HepG2 (cell line): ENCODE measurements around the gene RNPEPL1. TPM values are rescaled to one million over a fixed set of nuclear protein-coding genes. Genes with fewer than 3 reads are reported as not detected.

Source experiments
- FOXA1 ChIP-seq, 2 experiments: fragments of 450-650 bp in 1 of 2; sonication (generic) in 1 of 2; formaldehyde crosslinking in 1 of 2; IDR thresholded peaks; 2 replicates each; pipeline versions ENCODE4 v1.4.0 to v1.6.1; 2016 to 2020; ENCODE audit warnings: missing genetic modification reagents in 1 of 2
- FOXP1 ChIP-seq, 2 experiments: fragments of 450-650 bp in 1 of 2; IDR thresholded peaks; 2 replicates each; pipeline ENCODE4 v1.6.1; 2017 to 2018; ENCODE audit warnings: antibody characterized with exemption in 1 of 2
- HIVEP1 ChIP-seq: sonication (generic); formaldehyde crosslinking; IDR thresholded peaks from 2 replicates; pipeline ENCODE4 v1.4.0; 2020; ENCODE audit warnings: mild to moderate bottlenecking, missing genetic modification reagents
- HMG20A ChIP-seq: IDR thresholded peaks from 2 replicates; pipeline ENCODE4 v1.6.1; 2016; ENCODE audit warnings: borderline replicate concordance
- KDM6A ChIP-seq: IDR thresholded peaks from 2 replicates; pipeline ENCODE4 v1.6.1; 2016; ENCODE audit warnings: low read depth
- PCBP1 ChIP-seq: fragments of 200-400 bp; formaldehyde crosslinking; IDR thresholded peaks from 2 replicates; pipeline ENCODE4 v1.6.1; 2017; ENCODE audit warnings: mild to moderate bottlenecking, low read depth, low read length, borderline replicate concordance
- RAD51 ChIP-seq: fragments of 450-650 bp; IDR thresholded peaks from 2 replicates; pipeline ENCODE4 v1.6.1; 2016; ENCODE audit warnings: borderline replicate concordance
- RORA ChIP-seq: sonication (generic); formaldehyde crosslinking; IDR thresholded peaks from 2 replicates; pipeline ENCODE4 v1.5.0; 2020; ENCODE audit warnings: mild to moderate bottlenecking, missing genetic modification reagents, moderate library complexity
- SYNCRIP ChIP-seq: fragments of 200-400 bp; formaldehyde crosslinking; IDR thresholded peaks from 2 replicates; pipeline ENCODE4 v1.6.1; 2018; ENCODE audit warnings: mild to moderate bottlenecking, low read depth, low read length; ENCODE audit not compliant: insufficient read depth
- TARDBP ChIP-seq: sonication (generic); formaldehyde crosslinking; IDR thresholded peaks from 2 replicates; pipeline ENCODE4 v1.8.0; 2022; ENCODE audit warnings: mild to moderate bottlenecking, missing genetic modification reagents
- TCF7 ChIP-seq: sonication (generic); IDR thresholded peaks from 2 replicates; pipeline ENCODE4 v1.6.1; 2016; ENCODE audit warnings: antibody characterized with exemption, low read depth
- WIZ ChIP-seq: sonication (generic); formaldehyde crosslinking; IDR thresholded peaks from 2 replicates; pipeline ENCODE4 v1.5.1; 2020; ENCODE audit warnings: mild to moderate bottlenecking, missing genetic modification reagents
- ZBTB20 ChIP-seq: sonication (generic); formaldehyde crosslinking; IDR thresholded peaks from 2 replicates; pipeline ENCODE4 v1.8.1; 2023; ENCODE audit warnings: missing genetic modification reagents, low read depth, mild to moderate bottlenecking, borderline replicate concordance
- ZNF326 ChIP-seq: sonication (generic); formaldehyde crosslinking; IDR thresholded peaks from 2 replicates; pipeline ENCODE4 v1.4.0; 2020; ENCODE audit warnings: missing genetic modification reagents, borderline replicate concordance
- ZNF629 ChIP-seq: sonication (generic); formaldehyde crosslinking; conservative IDR thresholded peaks from 2 replicates; pipeline ENCODE4 v1.5.0; 2020; ENCODE audit warnings: missing genetic modification reagents
- ZNF672 ChIP-seq: sonication (generic); formaldehyde crosslinking; IDR thresholded peaks from 2 replicates; pipeline ENCODE4 v1.8.1; 2022; ENCODE audit warnings: missing genetic modification reagents
- ZNF839 ChIP-seq: sonication (generic); formaldehyde crosslinking; IDR thresholded peaks from 2 replicates; pipeline ENCODE4 v1.4.0; 2020; ENCODE audit warnings: missing genetic modification reagents, mild to moderate bottlenecking, borderline replicate concordance
- polyA plus RNA-seq, 8 experiments: library from polyadenylated mRNA; depleted of rRNA in 3 of 8; stranded (reverse) in 7 of 8; unstranded in 1 of 8; fragments of >200 nt; fragmentation: Illumina TruSeq in 4 of 8; extraction: Trizol in 4 of 8; gene quantifications; 2 replicates each; pipeline versions ENCODE4 v1.2.1 to v1.2.3, GENCODE V29; 2011 to 2016; ENCODE audit warnings: low read depth in 4 of 8, missing spikeins in 1 of 8, mixed read lengths in 1 of 8; ENCODE audit not compliant: insufficient read depth in 1 of 8
- total RNA-seq, 5 experiments: library from RNA; depleted of rRNA; stranded (reverse); fragments of >200 nt; fragmentation: Illumina TruSeq; extraction: Trizol; gene quantifications; 2 replicates each; pipeline ENCODE4 v1.2.3, GENCODE V29; 2016; ENCODE audit warnings: low read depth in 1 of 5
- TF ChIP-seq, protein P1 (sequence below), 2 experiments: IDR thresholded peaks; 2 replicates each; pipeline ENCODE4 v1.6.1; 2011 to 2012; ENCODE audit warnings: low read length in 2 of 2, borderline replicate concordance in 1 of 2, low read depth in 1 of 2, mild to moderate bottlenecking in 1 of 2, moderate library complexity in 1 of 2
- TF ChIP-seq, protein P2 (sequence below): sonication (generic); formaldehyde crosslinking; IDR thresholded peaks from 2 replicates; pipeline ENCODE4 v1.4.0; 2020; ENCODE audit warnings: low read depth, mild to moderate bottlenecking, missing genetic modification reagents
- TF ChIP-seq, protein P3 (sequence below): sonication (generic); formaldehyde crosslinking; IDR thresholded peaks from 2 replicates; pipeline ENCODE4 v1.4.0; 2020; ENCODE audit warnings: mild to moderate bottlenecking, missing genetic modification reagents
- TF ChIP-seq, protein P4 (sequence below): sonication (generic); formaldehyde crosslinking; IDR thresholded peaks from 2 replicates; pipeline ENCODE4 v1.4.0; 2020; ENCODE audit warnings: missing genetic modification reagents, borderline replicate concordance
- TF ChIP-seq, protein P5 (sequence below): sonication (generic); formaldehyde crosslinking; IDR thresholded peaks from 2 replicates; pipeline ENCODE4 v1.5.1; 2020; ENCODE audit warnings: missing genetic modification reagents, mild to moderate bottlenecking, borderline replicate concordance

Gene RNPEPL1
- total and polyA plus RNA-seq, 2 of the 13 experiments (the other 11 are each of a cell fraction or from before 2014, with no cell fraction given): 13.0 to 18.0 TPM

DNA sequence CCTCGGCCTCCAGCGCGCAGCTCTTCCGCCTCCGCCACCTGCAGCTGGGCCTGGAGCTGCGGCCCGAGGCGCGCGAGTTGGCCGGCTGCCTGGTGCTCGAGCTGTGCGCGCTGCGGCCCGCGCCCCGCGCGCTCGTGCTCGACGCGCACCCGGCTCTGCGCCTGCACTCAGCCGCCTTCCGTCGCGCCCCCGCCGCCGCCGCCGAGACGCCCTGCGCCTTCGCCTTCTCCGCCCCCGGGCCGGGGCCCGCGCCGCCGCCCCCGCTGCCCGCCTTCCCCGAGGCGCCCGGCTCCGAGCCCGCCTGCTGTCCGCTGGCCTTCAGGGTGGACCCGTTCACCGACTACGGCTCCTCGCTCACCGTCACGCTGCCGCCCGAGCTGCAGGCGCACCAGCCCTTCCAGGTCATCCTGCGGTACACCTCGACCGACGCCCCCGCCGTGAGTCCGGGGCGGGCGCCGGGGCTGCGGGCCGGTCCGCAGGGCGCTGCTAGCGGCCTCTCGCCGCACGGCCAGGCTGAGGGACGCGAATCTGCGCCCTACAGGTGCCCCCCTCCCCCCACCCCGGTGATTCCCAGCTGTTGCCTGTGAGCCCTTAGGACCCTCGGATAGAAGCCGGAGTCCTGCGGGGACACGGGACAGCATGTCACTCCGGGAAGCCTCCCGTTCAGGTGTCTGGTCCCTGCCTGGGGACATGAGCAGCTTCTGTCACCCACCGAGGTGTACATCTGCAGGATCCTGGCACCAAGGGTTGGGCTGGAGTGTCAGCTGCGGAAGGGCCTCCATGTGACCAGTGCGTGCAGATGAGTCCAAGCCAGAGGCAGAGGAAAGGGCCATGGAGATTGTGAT lies 616 bp downstream of the RNPEPL1 start (continued):
- TF ChIP-seq, protein P1, sequence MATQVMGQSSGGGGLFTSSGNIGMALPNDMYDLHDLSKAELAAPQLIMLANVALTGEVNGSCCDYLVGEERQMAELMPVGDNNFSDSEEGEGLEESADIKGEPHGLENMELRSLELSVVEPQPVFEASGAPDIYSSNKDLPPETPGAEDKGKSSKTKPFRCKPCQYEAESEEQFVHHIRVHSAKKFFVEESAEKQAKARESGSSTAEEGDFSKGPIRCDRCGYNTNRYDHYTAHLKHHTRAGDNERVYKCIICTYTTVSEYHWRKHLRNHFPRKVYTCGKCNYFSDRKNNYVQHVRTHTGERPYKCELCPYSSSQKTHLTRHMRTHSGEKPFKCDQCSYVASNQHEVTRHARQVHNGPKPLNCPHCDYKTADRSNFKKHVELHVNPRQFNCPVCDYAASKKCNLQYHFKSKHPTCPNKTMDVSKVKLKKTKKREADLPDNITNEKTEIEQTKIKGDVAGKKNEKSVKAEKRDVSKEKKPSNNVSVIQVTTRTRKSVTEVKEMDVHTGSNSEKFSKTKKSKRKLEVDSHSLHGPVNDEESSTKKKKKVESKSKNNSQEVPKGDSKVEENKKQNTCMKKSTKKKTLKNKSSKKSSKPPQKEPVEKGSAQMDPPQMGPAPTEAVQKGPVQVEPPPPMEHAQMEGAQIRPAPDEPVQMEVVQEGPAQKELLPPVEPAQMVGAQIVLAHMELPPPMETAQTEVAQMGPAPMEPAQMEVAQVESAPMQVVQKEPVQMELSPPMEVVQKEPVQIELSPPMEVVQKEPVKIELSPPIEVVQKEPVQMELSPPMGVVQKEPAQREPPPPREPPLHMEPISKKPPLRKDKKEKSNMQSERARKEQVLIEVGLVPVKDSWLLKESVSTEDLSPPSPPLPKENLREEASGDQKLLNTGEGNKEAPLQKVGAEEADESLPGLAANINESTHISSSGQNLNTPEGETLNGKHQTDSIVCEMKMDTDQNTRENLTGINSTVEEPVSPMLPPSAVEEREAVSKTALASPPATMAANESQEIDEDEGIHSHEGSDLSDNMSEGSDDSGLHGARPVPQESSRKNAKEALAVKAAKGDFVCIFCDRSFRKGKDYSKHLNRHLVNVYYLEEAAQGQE (IDR thresholded peaks at IDR 0.05; ENCODE audit: borderline replicate concordance in 1 of 2, low read depth in 1 of 2, low read length in 2 of 2): no peak
- TF ChIP-seq, protein P2, sequence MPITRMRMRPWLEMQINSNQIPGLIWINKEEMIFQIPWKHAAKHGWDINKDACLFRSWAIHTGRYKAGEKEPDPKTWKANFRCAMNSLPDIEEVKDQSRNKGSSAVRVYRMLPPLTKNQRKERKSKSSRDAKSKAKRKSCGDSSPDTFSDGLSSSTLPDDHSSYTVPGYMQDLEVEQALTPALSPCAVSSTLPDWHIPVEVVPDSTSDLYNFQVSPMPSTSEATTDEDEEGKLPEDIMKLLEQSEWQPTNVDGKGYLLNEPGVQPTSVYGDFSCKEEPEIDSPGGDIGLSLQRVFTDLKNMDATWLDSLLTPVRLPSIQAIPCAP: no peak
- TF ChIP-seq HIVEP1 (CRISPR knock-in tag): peak; percentile 55
- TF ChIP-seq KDM6A: no peak
- TF ChIP-seq, protein P3, sequence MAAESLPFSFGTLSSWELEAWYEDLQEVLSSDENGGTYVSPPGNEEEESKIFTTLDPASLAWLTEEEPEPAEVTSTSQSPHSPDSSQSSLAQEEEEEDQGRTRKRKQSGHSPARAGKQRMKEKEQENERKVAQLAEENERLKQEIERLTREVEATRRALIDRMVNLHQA: no peak
- TF ChIP-seq ZNF672 (CRISPR knock-in tag): no peak
- no peak for TF ChIP-seq RAD51
- no peak for TF ChIP-seq ZNF839 (CRISPR knock-in tag)
- TF ChIP-seq FOXA1 (IDR thresholded peaks at IDR 0.05): no peak
- TF ChIP-seq FOXA1 (CRISPR knock-in tag; IDR thresholded peaks at IDR 0.05): no peak
- TF ChIP-seq, protein P4, sequence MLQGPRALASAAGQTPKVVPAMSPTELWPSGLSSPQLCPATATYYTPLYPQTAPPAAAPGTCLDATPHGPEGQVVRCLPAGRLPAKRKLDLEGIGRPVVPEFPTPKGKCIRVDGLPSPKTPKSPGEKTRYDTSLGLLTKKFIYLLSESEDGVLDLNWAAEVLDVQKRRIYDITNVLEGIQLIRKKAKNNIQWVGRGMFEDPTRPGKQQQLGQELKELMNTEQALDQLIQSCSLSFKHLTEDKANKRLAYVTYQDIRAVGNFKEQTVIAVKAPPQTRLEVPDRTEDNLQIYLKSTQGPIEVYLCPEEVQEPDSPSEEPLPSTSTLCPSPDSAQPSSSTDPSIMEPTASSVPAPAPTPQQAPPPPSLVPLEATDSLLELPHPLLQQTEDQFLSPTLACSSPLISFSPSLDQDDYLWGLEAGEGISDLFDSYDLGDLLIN (CRISPR knock-in tag): no peak
- no peak for TF ChIP-seq HMG20A
- TF ChIP-seq ZBTB20 (CRISPR knock-in tag): no peak
- TF ChIP-seq FOXP1 (IDR thresholded peaks at IDR 0.05): no peak
- TF ChIP-seq FOXP1 (CRISPR knock-in tag; IDR thresholded peaks at IDR 0.05): no peak
- TF ChIP-seq TARDBP: no peak
- no peak for TF ChIP-seq TCF7
- TF ChIP-seq ZNF326 (CRISPR knock-in tag): no peak
- TF ChIP-seq PCBP1: no peak
- TF ChIP-seq, protein P5, sequence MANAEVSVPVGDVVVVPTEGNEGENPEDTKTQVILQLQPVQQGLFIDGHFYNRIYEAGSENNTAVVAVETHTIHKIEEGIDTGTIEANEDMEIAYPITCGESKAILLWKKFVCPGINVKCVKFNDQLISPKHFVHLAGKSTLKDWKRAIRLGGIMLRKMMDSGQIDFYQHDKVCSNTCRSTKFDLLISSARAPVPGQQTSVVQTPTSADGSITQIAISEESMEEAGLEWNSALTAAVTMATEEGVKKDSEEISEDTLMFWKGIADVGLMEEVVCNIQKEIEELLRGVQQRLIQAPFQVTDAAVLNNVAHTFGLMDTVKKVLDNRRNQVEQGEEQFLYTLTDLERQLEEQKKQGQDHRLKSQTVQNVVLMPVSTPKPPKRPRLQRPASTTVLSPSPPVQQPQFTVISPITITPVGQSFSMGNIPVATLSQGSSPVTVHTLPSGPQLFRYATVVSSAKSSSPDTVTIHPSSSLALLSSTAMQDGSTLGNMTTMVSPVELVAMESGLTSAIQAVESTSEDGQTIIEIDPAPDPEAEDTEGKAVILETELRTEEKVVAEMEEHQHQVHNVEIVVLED (CRISPR knock-in tag): peak; percentile 36; the same call in 1 of the 2 replicates
- 0 out of 2 replicates have a peak, but pooled peaks have one; percentile 17 for TF ChIP-seq ZNF629 (CRISPR knock-in tag)
- TF ChIP-seq SYNCRIP: no peak
- no peak for TF ChIP-seq RORA (CRISPR knock-in tag)
- TF ChIP-seq WIZ (CRISPR knock-in tag): no peak
